Inferior parietal cortex (tissue), 1 donor: ENCODE measurements around the gene NOXRED1.

Experiments
- DNase-seq: peaks from one replicate; pipeline ENCODE4 v3.0.0-alpha.2; 2016; ENCODE audit errors: extremely low spot score

NOXRED1 gene

DNA sequence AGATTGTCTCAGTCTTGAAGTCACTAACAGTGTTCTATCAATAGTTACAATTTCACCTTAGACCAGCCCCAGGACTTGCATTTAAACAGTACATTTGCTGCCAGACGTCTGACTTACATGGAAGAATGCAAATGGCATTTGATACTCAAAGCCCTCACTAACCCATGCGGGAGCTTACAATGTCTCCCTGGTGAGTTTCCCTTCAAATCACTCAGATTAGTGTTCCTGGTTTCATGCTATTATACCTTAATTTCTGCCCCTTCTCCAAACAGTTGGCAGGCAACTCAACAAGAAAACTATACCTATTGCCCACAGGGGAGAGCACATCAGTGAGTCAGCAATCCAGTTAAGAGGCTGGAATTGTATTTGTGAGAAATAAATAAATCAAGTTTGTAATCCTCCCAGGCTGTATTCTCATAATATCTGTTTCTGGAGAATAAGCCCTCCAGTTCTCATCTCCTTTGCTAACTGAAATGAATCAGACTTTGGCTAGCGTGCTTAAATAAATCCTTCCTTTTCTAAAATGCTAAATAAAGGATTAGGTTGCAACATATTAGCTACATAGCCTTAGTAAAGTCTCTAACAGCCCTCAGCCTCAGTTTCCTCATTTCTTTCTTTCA lies 78.8 kb downstream of the NOXRED1 start:
- DNase-seq: no peak
